ENCODE data around the gene PTTG2. TPM values are rescaled to one million over a fixed set of nuclear protein-coding genes. Genes with fewer than 3 reads are reported as not detected.
A peak's percentile ranks its signal among the peaks of the same experiment; 100 is the strongest.

PTTG2 gene
- total RNA-seq, 2 donors from 2014 or later: not detected

DNA sequence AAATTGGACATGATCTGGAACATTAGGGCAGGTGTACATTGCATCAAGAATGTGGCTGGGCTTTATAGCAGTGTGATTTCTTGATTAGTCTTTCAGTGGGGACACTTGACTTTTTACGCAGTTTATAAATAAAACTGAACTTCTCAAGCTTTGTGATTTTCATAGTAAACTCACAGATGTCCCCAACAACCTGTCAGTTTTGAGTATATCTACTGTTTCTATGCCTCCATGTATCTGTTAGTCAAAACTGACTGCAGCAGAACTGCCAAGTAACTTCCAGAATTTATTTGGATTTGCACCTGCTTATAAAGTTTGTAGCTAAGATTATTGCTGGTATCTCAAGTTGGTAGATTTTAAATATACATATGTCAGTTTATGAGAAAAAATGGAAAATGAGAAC lies 20.0 kb downstream of the PTTG2 start:
- H3K9me3 ChIP-seq (ENCODE audit: control insufficient read depth, low read length): no peaks in the 10 kb centered on the region
- DNase-seq: no peak
- TF ChIP-seq, protein P1, sequence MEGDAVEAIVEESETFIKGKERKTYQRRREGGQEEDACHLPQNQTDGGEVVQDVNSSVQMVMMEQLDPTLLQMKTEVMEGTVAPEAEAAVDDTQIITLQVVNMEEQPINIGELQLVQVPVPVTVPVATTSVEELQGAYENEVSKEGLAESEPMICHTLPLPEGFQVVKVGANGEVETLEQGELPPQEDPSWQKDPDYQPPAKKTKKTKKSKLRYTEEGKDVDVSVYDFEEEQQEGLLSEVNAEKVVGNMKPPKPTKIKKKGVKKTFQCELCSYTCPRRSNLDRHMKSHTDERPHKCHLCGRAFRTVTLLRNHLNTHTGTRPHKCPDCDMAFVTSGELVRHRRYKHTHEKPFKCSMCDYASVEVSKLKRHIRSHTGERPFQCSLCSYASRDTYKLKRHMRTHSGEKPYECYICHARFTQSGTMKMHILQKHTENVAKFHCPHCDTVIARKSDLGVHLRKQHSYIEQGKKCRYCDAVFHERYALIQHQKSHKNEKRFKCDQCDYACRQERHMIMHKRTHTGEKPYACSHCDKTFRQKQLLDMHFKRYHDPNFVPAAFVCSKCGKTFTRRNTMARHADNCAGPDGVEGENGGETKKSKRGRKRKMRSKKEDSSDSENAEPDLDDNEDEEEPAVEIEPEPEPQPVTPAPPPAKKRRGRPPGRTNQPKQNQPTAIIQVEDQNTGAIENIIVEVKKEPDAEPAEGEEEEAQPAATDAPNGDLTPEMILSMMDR (conservative IDR thresholded peaks at IDR 0.05): no peak
- Mint-ChIP-seq H3K36me3 (ENCODE audit: low read depth) (no peaks in the 10 kb centered on the region), H3K27ac (no peak overlapping the region), H3K27me3 (ENCODE audit: insufficient read depth) (no peaks in the 10 kb centered on the region), H3K4me1 (peaks cover 33% of the 10 kb centered on the region), H3K9me3 (peaks cover 2% of the 10 kb centered on the region), H3K4me3 (no peak overlapping the region)
- H3K27ac ChIP-seq (ENCODE audit: low read depth, low read length): no peak overlapping the region
- WGBS, 2 experiments (ENCODE audit: insufficient coverage in 1 of 2, insufficient read length in 1 of 2): 83 to 88% methylated on average over 1 of the region's 1 CpG
- H3K27me3 ChIP-seq (ENCODE audit: control insufficient read depth, insufficient read depth, low read length, poor library complexity, severe bottlenecking): no peaks in the 10 kb centered on the region
- no peak overlapping the region for H3K9ac ChIP-seq (ENCODE audit: extremely low read depth, low read length, poor library complexity, severe bottlenecking)
- H3K36me3 ChIP-seq (ENCODE audit: control insufficient read depth, insufficient read depth, low read length): peaks cover 3% of the 10 kb centered on the region
- H3K4me1 ChIP-seq (ENCODE audit: control insufficient read depth, insufficient read depth, low read length): peaks cover 8% of the 10 kb centered on the region
- no peak overlapping the region for H3K4me3 ChIP-seq (ENCODE audit: low read length)

GRCh38 chr4:37981425-37981824 lies 21.2 kb downstream of the PTTG2 start:
- DNase-seq: peak; percentile 57
- H3K4me1 Mint-ChIP-seq: peaks cover 37% of the 10 kb centered on the region
- Histone ChIP-seq H3K27me3 (ENCODE audit: control insufficient read depth, insufficient read depth, low read length, poor library complexity, severe bottlenecking) (no peaks in the 10 kb centered on the region), H3K27ac (ENCODE audit: low read depth, low read length) (no peak overlapping the region), H3K4me1 (ENCODE audit: control insufficient read depth, insufficient read depth, low read length) (peaks cover 8% of the 10 kb centered on the region), H3K9ac (ENCODE audit: extremely low read depth, low read length, poor library complexity, severe bottlenecking) (no peak overlapping the region), H3K4me3 (ENCODE audit: low read length) (no peak overlapping the region), H3K36me3 (ENCODE audit: control insufficient read depth, insufficient read depth, low read length) (peaks cover 3% of the 10 kb centered on the region), H3K9me3 (ENCODE audit: control insufficient read depth, low read length) (no peaks in the 10 kb centered on the region)
- no peaks in the 10 kb centered on the region for H3K36me3 Mint-ChIP-seq (ENCODE audit: low read depth)
- H3K27me3 Mint-ChIP-seq (ENCODE audit: insufficient read depth): no peaks in the 10 kb centered on the region
- WGBS, 2 experiments (ENCODE audit: insufficient coverage in 1 of 2, insufficient read length in 1 of 2): 77 to 78% methylated on average over 4 of the region's 4 CpGs
- TF ChIP-seq, protein P1 (conservative IDR thresholded peaks at IDR 0.05): no peak
- H3K9me3 Mint-ChIP-seq: no peaks in the 10 kb centered on the region
- H3K4me3 Mint-ChIP-seq: peak overlapping the region; percentile 22
- peak overlapping the region; percentile 82 for H3K27ac Mint-ChIP-seq

DNA sequence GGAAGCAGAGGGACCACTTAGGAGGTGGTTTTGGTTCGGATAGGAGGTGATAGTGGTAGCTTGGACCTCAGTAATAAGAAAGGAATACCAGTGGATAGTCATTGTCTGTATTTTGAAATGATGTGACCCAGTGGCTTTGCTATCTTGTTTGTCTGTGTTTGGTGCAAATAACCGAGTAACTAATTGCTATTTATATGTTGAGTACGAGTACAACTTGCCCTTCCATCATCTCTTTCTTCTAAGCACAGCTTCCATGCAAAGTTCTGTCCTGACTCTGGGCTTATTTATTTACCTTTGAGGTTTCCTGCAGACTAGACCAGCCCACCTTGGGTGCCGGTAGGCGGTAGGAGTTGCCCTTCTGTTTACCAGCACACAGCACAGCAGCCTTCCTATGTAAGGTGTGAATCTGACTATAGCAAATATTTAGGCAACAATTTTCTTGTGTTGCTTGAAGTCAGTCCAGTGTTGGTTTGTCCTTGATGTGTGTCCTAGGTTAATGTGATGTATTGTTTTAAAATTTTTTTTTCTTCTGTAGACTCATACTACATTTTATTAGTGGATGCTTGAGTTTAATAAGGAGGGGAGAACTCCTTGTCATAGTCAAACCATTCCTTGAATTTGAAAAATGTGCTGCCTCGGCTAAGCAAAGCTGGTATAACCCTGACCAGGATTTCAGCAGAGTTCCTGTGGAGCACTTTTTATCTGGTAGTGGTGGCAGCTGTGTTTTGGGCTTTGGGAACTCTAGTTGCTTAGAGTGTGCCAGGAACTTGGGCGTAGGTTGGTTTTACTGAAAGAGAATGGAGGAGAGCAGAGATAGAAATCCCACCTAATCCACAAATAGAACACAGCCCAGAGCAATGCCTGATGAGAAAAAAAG lies 21.9 kb downstream of the PTTG2 start:
- H3K4me3 Mint-ChIP-seq: peak overlapping the region; percentile 22
- H3K9me3 Mint-ChIP-seq: no peaks in the 10 kb centered on the region
- TF ChIP-seq, protein P1 (conservative IDR thresholded peaks at IDR 0.05): no peak
- Histone ChIP-seq H3K9ac (ENCODE audit: extremely low read depth, low read length, poor library complexity, severe bottlenecking) (no peak overlapping the region), H3K4me3 (ENCODE audit: low read length) (no peak overlapping the region), H3K4me1 (ENCODE audit: control insufficient read depth, insufficient read depth, low read length) (peaks cover 8% of the 10 kb centered on the region), H3K9me3 (ENCODE audit: control insufficient read depth, low read length) (no peaks in the 10 kb centered on the region), H3K36me3 (ENCODE audit: control insufficient read depth, insufficient read depth, low read length) (peaks cover 3% of the 10 kb centered on the region), H3K27ac (ENCODE audit: low read depth, low read length) (no peak overlapping the region), H3K27me3 (ENCODE audit: control insufficient read depth, insufficient read depth, low read length, poor library complexity, severe bottlenecking) (no peaks in the 10 kb centered on the region)
- peak overlapping the region; percentile 82 for H3K27ac Mint-ChIP-seq
- H3K27me3 Mint-ChIP-seq (ENCODE audit: insufficient read depth): no peaks in the 10 kb centered on the region
- peak; percentile 74 for DNase-seq
- H3K4me1 Mint-ChIP-seq: peaks cover 37% of the 10 kb centered on the region
- H3K36me3 Mint-ChIP-seq (ENCODE audit: low read depth): no peaks in the 10 kb centered on the region
- 49 to 52% methylated on average over 3 to 6 of the region's 7 CpGs for WGBS, 2 experiments (ENCODE audit: insufficient coverage in 1 of 2, insufficient read length in 1 of 2)

Measured in endodermal cell (in vitro differentiated cells).